Prostate gland (tissue), 2 donors: ENCODE data around the gene PRG3.

Source experiments
- POLR2A ChIP-seq: fragments of 450-650 bp; IDR thresholded peaks from one replicate; pipeline ENCODE4 v1.6.1; 2016; ENCODE audit warnings: antibody characterized with exemption, mild to moderate bottlenecking
- POLR2AphosphoS5 ChIP-seq: sonication (generic); formaldehyde crosslinking; IDR thresholded peaks from one replicate; pipeline ENCODE4 v1.6.1; 2017; ENCODE audit warnings: antibody characterized with exemption
- TF ChIP-seq, protein P1 (sequence below), 4 experiments: fragments of 200-600 bp in 2 of 4; fragments of 450-650 bp in 2 of 4; sonication (generic) in 2 of 4; IDR thresholded peaks; 1 replicate in 3 of 4; 2 replicates in 1 of 4; pipeline ENCODE4 v1.5.1; 2016 to 2019; ENCODE audit warnings: antibody characterized with exemption in 4 of 4, mild to moderate bottlenecking in 2 of 4, moderate library complexity in 2 of 4

DNA sequence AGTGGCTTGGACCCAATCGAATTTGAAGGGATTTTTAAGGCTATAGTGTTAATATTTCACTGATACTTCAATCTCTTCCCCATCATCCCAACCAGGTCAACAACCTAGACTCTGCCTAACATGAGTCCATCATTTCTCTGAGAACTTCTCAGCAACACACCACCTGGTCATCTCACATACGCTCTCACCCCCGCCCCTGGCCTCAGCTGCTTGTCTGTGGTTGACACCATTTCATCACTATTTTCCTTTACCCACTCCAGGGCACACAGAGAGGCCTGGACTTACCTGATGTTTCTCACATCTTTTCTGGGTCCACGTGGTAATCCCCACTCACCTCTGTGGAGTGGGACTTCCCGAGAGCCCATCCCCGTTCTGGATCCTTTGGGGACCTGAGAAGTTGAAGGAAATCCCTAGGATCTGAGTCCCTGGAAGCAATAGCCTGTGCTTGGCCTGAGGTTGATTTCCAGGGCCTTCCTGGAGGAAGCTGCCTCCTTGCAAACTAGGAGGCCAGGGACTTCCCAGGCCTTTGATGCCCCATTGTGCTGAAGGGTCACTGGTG lies 39.6 kb downstream of the PRG3 start:
- TF ChIP-seq, protein P1, sequence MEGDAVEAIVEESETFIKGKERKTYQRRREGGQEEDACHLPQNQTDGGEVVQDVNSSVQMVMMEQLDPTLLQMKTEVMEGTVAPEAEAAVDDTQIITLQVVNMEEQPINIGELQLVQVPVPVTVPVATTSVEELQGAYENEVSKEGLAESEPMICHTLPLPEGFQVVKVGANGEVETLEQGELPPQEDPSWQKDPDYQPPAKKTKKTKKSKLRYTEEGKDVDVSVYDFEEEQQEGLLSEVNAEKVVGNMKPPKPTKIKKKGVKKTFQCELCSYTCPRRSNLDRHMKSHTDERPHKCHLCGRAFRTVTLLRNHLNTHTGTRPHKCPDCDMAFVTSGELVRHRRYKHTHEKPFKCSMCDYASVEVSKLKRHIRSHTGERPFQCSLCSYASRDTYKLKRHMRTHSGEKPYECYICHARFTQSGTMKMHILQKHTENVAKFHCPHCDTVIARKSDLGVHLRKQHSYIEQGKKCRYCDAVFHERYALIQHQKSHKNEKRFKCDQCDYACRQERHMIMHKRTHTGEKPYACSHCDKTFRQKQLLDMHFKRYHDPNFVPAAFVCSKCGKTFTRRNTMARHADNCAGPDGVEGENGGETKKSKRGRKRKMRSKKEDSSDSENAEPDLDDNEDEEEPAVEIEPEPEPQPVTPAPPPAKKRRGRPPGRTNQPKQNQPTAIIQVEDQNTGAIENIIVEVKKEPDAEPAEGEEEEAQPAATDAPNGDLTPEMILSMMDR (IDR thresholded peaks at IDR 0.05): no peak
- TF ChIP-seq POLR2A: no peak
- TF ChIP-seq POLR2AphosphoS5: no peak
